Astrocyte (in vitro differentiated cells and primary cell): ENCODE measurements around the gene LRGUK.

Experiments used
- EZH2 ChIP-seq: IDR thresholded peaks from 2 replicates; pipeline ENCODE4 v1.6.1; 2012; ENCODE audit warnings: mild to moderate bottlenecking, low read length, inconsistent platforms; ENCODE audit not compliant: insufficient read depth
- TF ChIP-seq, protein P1 (sequence below): IDR thresholded peaks from 2 replicates; pipeline ENCODE4 v1.5.1; 2011; ENCODE audit warnings: low read depth, mild to moderate bottlenecking, inconsistent platforms, low read length, moderate library complexity; ENCODE audit not compliant: insufficient read depth

DNA sequence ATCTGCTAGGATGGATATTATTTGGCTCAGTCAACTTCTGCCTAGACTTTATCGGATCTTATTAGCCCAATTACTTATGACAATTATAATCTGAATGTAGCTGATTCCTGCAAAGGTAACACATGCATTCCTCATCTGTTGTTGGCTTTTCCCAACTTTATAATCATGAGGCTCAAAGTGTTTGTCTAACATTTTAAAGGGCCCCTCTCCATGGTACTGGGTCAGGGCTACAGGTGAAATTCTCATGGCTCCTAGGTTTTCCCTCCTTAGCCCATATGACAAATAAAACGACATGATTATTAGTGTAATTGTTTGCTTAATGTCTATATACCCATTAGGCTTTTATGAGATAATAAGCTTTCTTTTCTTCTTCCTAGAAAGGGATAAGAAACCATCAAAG is 4.2 kb upstream of the LRGUK start:
- TF ChIP-seq, protein P1, sequence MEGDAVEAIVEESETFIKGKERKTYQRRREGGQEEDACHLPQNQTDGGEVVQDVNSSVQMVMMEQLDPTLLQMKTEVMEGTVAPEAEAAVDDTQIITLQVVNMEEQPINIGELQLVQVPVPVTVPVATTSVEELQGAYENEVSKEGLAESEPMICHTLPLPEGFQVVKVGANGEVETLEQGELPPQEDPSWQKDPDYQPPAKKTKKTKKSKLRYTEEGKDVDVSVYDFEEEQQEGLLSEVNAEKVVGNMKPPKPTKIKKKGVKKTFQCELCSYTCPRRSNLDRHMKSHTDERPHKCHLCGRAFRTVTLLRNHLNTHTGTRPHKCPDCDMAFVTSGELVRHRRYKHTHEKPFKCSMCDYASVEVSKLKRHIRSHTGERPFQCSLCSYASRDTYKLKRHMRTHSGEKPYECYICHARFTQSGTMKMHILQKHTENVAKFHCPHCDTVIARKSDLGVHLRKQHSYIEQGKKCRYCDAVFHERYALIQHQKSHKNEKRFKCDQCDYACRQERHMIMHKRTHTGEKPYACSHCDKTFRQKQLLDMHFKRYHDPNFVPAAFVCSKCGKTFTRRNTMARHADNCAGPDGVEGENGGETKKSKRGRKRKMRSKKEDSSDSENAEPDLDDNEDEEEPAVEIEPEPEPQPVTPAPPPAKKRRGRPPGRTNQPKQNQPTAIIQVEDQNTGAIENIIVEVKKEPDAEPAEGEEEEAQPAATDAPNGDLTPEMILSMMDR: no peak
- no peak for TF ChIP-seq EZH2
